PC-9 (cell line): ENCODE results near the gene NAGA. TPM values are rescaled to one million over a fixed set of nuclear protein-coding genes. Genes with fewer than 3 reads are reported as not detected.

Source experiments
- BruUV-seq: library from RNA; stranded (reverse); fragments of 400-500 nt; replicated peaks from 2 replicates; lab custom pipeline; 2021; lab: Mats Ljungman, UMichigan
- CTCF ChIA-PET: fragments of 300-600 bp; sonication (Branson Sonifier 250); formaldehyde crosslinking; loops from one replicate; lab custom pipeline; 2022; ENCODE audit warnings: antibody characterized with exemption; lab: Charles Lee
- POLR2A ChIA-PET: fragments of 300-600 bp; sonication (Branson Sonifier 250); formaldehyde crosslinking; loops from one replicate; lab custom pipeline; 2022; ENCODE audit warnings: antibody characterized with exemption; ENCODE audit not compliant: unreplicated experiment; lab: Charles Lee
- DNase-seq, 2 experiments: peaks; one replicate each; pipeline versions ENCODE4 v3.0.0 to v3.0.0-alpha.2; 2015 to 2022; ENCODE audit warnings: mixed read lengths in 1 of 2
- H2AFZ ChIP-seq: fragments of 200-600 bp; sonication (generic); 2 replicates; pipeline ENCODE4 v1.8.1; 2017; ENCODE audit warnings: antibody characterized with exemption
- H3F3A ChIP-seq: fragments of 200-600 bp; sonication (generic); 2 replicates; pipeline ENCODE4 v1.8.1; 2017; ENCODE audit warnings: antibody characterized with exemption, mild to moderate bottlenecking, low read depth; ENCODE audit not compliant: insufficient read depth
- H3K27ac ChIP-seq: fragments of 200-600 bp; sonication (generic); 2 replicates; pipeline ENCODE4 v1.6.1; 2016; ENCODE audit warnings: mixed run types
- H3K27me3 ChIP-seq: fragments of 200-600 bp; sonication (generic); 2 replicates; pipeline ENCODE4 v1.6.1; 2016; ENCODE audit warnings: low read depth, mixed run types; ENCODE audit not compliant: insufficient read depth
- H3K36me3 ChIP-seq: fragments of 200-600 bp; sonication (generic); 2 replicates; pipeline ENCODE4 v1.6.1; 2016; ENCODE audit warnings: low read depth, mixed run types
- H3K4me1 ChIP-seq: fragments of 200-600 bp; sonication (generic); replicated peaks from 2 replicates; pipeline ENCODE4 v1.6.1; 2016; ENCODE audit warnings: mixed run types; ENCODE audit not compliant: insufficient read depth
- H3K4me2 ChIP-seq: fragments of 200-600 bp; sonication (generic); 2 replicates; pipeline ENCODE4 v1.6.1; 2017; ENCODE audit warnings: mixed run types
- H3K4me3 ChIP-seq: fragments of 200-600 bp; sonication (generic); 2 replicates; pipeline ENCODE4 v1.6.1; 2016; ENCODE audit warnings: mixed run types
- H3K79me2 ChIP-seq: fragments of 200-600 bp; sonication (generic); 2 replicates; pipeline ENCODE4 v1.6.1; 2017; ENCODE audit warnings: low read depth, mixed run types
- H3K9me2 ChIP-seq: fragments of 200-600 bp; sonication (generic); 2 replicates; pipeline ENCODE4 v1.8.1; 2017; ENCODE audit warnings: mild to moderate bottlenecking; ENCODE audit not compliant: insufficient read depth
- H3K9me3 ChIP-seq: fragments of 200-600 bp; sonication (generic); 2 replicates; pipeline ENCODE4 v1.8.1; 2016; ENCODE audit warnings: low read depth; ENCODE audit not compliant: insufficient read depth
- H4K20me1 ChIP-seq: fragments of 200-600 bp; sonication (generic); 2 replicates; pipeline ENCODE4 v1.8.1; 2017; ENCODE audit not compliant: insufficient read depth
- EZH2 ChIP-seq: fragments of 200-600 bp; sonication (generic); IDR thresholded peaks from 2 replicates; pipeline ENCODE4 v1.8.0; 2017; ENCODE audit warnings: antibody characterized with exemption, low read depth
- intact Hi-C: fragments of 100-400 bp; cut with micrococcal nuclease; formaldehyde crosslinking; loops from one replicate; pipeline ENCODE4 v1.10.0; 2022; ENCODE audit not compliant: unreplicated experiment
- total RNA-seq: library from RNA; stranded (reverse); gene quantifications from 2 replicates; pipeline ENCODE4 v1.2.3, GENCODE V29; 2021
- TF ChIP-seq, protein P1 (sequence below): fragments of 200-600 bp; sonication (generic); conservative IDR thresholded peaks from 2 replicates; pipeline ENCODE4 v1.6.1; 2017; ENCODE audit warnings: mixed run types, antibody characterized with exemption, mild to moderate bottlenecking, moderate library complexity

The NAGA gene
- total RNA-seq, 1 experiment from 2014 or later = 15.9 TPM

DNA sequence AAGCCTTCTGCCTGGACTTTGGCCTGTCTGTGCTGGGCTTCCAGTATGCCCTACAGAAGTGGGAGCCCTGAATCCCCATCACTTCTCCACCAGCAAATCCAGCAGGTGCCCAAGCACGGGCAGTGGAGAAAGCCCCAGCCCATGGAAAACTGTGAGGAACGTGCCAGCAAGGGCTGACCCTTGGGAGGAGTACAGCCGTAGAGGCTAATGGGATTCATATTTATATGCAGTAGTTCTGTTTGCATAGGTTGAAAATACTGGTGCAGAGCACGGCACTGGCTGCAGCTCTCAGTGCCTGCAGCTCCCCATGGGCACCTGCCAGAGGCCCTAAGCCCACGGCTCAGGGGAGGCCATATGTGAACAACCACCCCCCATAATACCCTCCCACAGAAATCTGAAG lies 10.1 kb downstream of the NAGA start:
- no peak for TF ChIP-seq EZH2
- TF ChIP-seq, protein P1, sequence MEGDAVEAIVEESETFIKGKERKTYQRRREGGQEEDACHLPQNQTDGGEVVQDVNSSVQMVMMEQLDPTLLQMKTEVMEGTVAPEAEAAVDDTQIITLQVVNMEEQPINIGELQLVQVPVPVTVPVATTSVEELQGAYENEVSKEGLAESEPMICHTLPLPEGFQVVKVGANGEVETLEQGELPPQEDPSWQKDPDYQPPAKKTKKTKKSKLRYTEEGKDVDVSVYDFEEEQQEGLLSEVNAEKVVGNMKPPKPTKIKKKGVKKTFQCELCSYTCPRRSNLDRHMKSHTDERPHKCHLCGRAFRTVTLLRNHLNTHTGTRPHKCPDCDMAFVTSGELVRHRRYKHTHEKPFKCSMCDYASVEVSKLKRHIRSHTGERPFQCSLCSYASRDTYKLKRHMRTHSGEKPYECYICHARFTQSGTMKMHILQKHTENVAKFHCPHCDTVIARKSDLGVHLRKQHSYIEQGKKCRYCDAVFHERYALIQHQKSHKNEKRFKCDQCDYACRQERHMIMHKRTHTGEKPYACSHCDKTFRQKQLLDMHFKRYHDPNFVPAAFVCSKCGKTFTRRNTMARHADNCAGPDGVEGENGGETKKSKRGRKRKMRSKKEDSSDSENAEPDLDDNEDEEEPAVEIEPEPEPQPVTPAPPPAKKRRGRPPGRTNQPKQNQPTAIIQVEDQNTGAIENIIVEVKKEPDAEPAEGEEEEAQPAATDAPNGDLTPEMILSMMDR = no peak
- Histone ChIP-seq H3K4me1 (no peaks in the 10 kb centered on the region), H3K36me3 (peaks cover 5% of the 10 kb centered on the region; the same call in 1 of the 2 replicates), H3K79me2 (no peaks in the 10 kb centered on the region), H3K27me3 (no peaks in the 10 kb centered on the region), H3K9me3 (peaks cover 11% of the 10 kb centered on the region), H3K9me2 (no peaks in the 10 kb centered on the region), H3F3A (no peaks in the 10 kb centered on the region), H3K27ac (no peak overlapping the region), H2AFZ (no peak overlapping the region), H4K20me1 (no peaks in the 10 kb centered on the region), H3K4me3 (no peak overlapping the region), H3K4me2 (no peak overlapping the region)
- BruUV-seq = no TSS peak
- ChIA-PET POLR2A (no interaction called here), CTCF (no interaction called here)
- DNase-seq = no peak
- intact Hi-C loops = no loop called here

DNA sequence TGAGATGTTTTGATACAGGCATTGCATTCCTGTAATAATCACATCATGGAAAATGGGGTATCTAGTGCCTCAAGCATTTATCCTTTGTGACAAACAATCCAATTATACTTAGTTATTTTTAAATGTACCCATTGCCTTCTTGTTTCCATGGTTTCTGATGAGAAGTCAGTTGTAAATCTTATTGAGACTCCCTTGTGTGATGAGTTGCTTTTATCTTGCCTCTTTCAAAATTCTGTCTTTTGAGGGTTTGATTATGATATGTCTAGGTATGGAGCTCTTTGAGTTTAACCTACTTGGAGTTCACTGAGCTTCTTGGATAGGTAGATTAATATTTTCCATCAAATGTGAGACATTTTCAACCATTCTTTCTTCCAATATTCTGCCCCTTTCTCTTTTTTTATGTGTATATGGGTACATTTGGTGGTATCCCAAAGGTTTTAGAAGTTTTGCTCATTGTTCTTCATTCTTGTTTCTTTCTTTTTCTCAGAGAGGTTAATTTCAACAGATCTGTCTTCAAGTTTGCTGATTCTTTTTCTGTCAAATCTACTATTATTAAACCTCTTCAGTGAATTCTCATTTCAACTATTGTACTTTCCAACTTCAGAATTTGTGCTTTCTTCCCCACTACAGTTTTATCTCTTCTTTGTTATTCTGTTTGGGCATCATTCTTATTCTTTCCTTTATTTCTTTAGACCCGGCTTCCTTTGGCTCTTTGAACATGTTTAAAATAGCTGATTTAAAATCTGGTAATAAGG lies 13.7 kb downstream of the NAGA start:
- no peaks in the 10 kb centered on the region for H3K27me3 ChIP-seq
- ChIA-PET CTCF (interaction anchor here (0.7 kb wide), 1 partner anchor 379 kb away, joined by 3 read pairs; no protein-coding TSS in a partner anchor), POLR2A (interaction anchor here (0.5 kb wide), 1 partner anchor 71 kb away, joined by 5 read pairs; no protein-coding TSS in a partner anchor)
- H3K9me2 ChIP-seq = no peaks in the 10 kb centered on the region
- H3K4me1 ChIP-seq = no peaks in the 10 kb centered on the region
- no peak overlapping the region for H3K4me3 ChIP-seq
- peaks cover 5% of the 10 kb centered on the region; the same call in 1 of the 2 replicates for H3K36me3 ChIP-seq
- no peaks in the 10 kb centered on the region for H3F3A ChIP-seq
- intact Hi-C loops = no loop called here
- peaks cover 11% of the 10 kb centered on the region for H3K9me3 ChIP-seq
- no peak overlapping the region for H3K4me2 ChIP-seq
- no peak overlapping the region for H2AFZ ChIP-seq
- TF ChIP-seq EZH2 = no peak
- TF ChIP-seq, protein P1 = no peak
- H3K27ac ChIP-seq = no peak overlapping the region
- no peaks in the 10 kb centered on the region for H3K79me2 ChIP-seq
- no peaks in the 10 kb centered on the region for H4K20me1 ChIP-seq
- DNase-seq = no peak
- BruUV-seq = no TSS peak

DNA sequence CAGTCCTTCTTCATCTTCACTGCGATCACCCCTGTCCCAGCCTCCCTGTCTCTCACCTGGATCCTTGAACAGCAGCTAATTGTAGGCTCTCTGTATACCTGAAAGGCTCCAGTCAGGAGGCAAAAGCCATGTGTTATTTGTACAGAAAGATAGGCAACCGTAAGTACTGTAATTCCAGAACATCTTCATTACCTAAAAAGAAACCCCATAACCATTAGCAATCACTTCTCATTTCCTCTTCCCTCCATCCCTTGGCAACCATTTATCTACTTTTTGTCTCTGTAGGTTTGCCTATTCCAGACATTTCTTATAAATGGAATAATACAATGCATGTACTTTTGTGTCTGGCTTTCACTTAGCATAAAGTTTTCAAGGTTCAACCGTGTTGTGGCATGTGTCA lies 17.8 kb downstream of the NAGA start:
- no peaks in the 10 kb centered on the region for H3K27me3 ChIP-seq

More for the DNA sequence above, 17.8 kb downstream of the NAGA start:
- Histone ChIP-seq H3K36me3 (peaks cover 5% of the 10 kb centered on the region; the same call in 1 of the 2 replicates), H3K4me2 (no peak overlapping the region), H4K20me1 (no peaks in the 10 kb centered on the region), H3K4me1 (no peaks in the 10 kb centered on the region), H3K9me3 (peaks cover 11% of the 10 kb centered on the region), H2AFZ (no peak overlapping the region), H3K79me2 (no peaks in the 10 kb centered on the region), H3K9me2 (no peaks in the 10 kb centered on the region), H3K27ac (no peak overlapping the region), H3F3A (no peaks in the 10 kb centered on the region), H3K4me3 (no peak overlapping the region)
- CTCF ChIA-PET = no interaction called here
- TF ChIP-seq EZH2 = no peak
- BruUV-seq = no TSS peak
- POLR2A ChIA-PET = no interaction called here
- no peak for DNase-seq
- intact Hi-C loops = no loop called here
